Muscle layer of colon (tissue), 2 donors: Measurements from ENCODE around the gene C8A.

Experiments used
- H3K27ac ChIP-seq: one replicate; pipeline ENCODE4 v1.7.0; 2013; ENCODE audit warnings: low read depth, mild to moderate bottlenecking, low read length, moderate library complexity
- H3K27me3 ChIP-seq, 2 donors: one replicate each; pipeline ENCODE4 v1.7.0; 2013; ENCODE audit warnings: low read length in 2 of 2, mild to moderate bottlenecking in 2 of 2; ENCODE audit not compliant: insufficient read depth in 2 of 2, control insufficient read depth in 1 of 2
- H3K36me3 ChIP-seq: one replicate; pipeline ENCODE4 v1.7.0; 2013; ENCODE audit warnings: mild to moderate bottlenecking, low read length; ENCODE audit not compliant: insufficient read depth
- H3K4me1 ChIP-seq: one replicate; pipeline ENCODE4 v1.7.0; 2013; ENCODE audit warnings: mild to moderate bottlenecking, low read length; ENCODE audit not compliant: insufficient read depth
- H3K4me3 ChIP-seq, 2 donors: one replicate each; pipeline ENCODE4 v1.7.0; 2013; ENCODE audit warnings: low read length in 2 of 2, low read depth in 1 of 2, mild to moderate bottlenecking in 1 of 2, moderate library complexity in 1 of 2
- H3K9ac ChIP-seq: one replicate; pipeline ENCODE4 v1.7.0; 2013; ENCODE audit warnings: low read length
- H3K9me3 ChIP-seq: one replicate; pipeline ENCODE4 v1.7.0; 2013; ENCODE audit warnings: mild to moderate bottlenecking, low read length
- donor health status: abdominal sarcoma.
- donor health status: Adenocarcinoma of cecum.

Gene C8A

GRCh38 chr1:56915960-56916359 is 61.4 kb downstream of the C8A start:
- Histone ChIP-seq H3K9me3 (no peaks in the 10 kb centered on the region), H3K4me3 (no peak overlapping the region), H3K4me1 (no peaks in the 10 kb centered on the region), H3K27ac (no peak overlapping the region), H3K36me3 (no peaks in the 10 kb centered on the region), H3K27me3 (no peaks in the 10 kb centered on the region), H3K9ac (no peak overlapping the region)

- H3K27ac ChIP-seq, result no peak overlapping the region
- no peaks in the 10 kb centered on the region for H3K36me3 ChIP-seq
- no peak overlapping the region for H3K9ac ChIP-seq
- no peak overlapping the region for H3K4me3 ChIP-seq
- no peaks in the 10 kb centered on the region for H3K27me3 ChIP-seq
- H3K4me1 ChIP-seq, result no peaks in the 10 kb centered on the region
- H3K9me3 ChIP-seq, result no peaks in the 10 kb centered on the region
Measured at GRCh38 chr1:56916630-56917029, 62.0 kb downstream of the C8A start.

GRCh38 chr1:56917356-56917755 is 62.8 kb downstream of the C8A start:
- Histone ChIP-seq H3K27me3 (no peaks in the 10 kb centered on the region), H3K9me3 (no peaks in the 10 kb centered on the region), H3K4me1 (no peaks in the 10 kb centered on the region), H3K27ac (no peak overlapping the region), H3K4me3 (no peak overlapping the region), H3K36me3 (no peaks in the 10 kb centered on the region), H3K9ac (no peak overlapping the region)

- Histone ChIP-seq H3K27ac (no peak overlapping the region), H3K4me1 (no peaks in the 10 kb centered on the region), H3K4me3 (no peak overlapping the region), H3K9me3 (no peaks in the 10 kb centered on the region), H3K27me3 (no peaks in the 10 kb centered on the region), H3K36me3 (no peaks in the 10 kb centered on the region), H3K9ac (no peak overlapping the region)
Measured at GRCh38 chr1:56920591-56921001, 66.0 kb downstream of the C8A start.

- Histone ChIP-seq H3K9ac (no peak overlapping the region), H3K9me3 (no peaks in the 10 kb centered on the region), H3K4me1 (no peaks in the 10 kb centered on the region), H3K36me3 (no peaks in the 10 kb centered on the region), H3K27me3 (no peaks in the 10 kb centered on the region), H3K4me3 (no peak overlapping the region), H3K27ac (no peak overlapping the region)
Measured at GRCh38 chr1:56921479-56921878, 66.9 kb downstream of the C8A start.

GRCh38 chr1:56922070-56922469 is 67.5 kb downstream of the C8A start:
- Histone ChIP-seq H3K4me1 (no peaks in the 10 kb centered on the region), H3K4me3 (no peak overlapping the region), H3K36me3 (no peaks in the 10 kb centered on the region), H3K9ac (no peak overlapping the region), H3K27me3 (no peaks in the 10 kb centered on the region), H3K9me3 (no peaks in the 10 kb centered on the region), H3K27ac (no peak overlapping the region)

- H3K4me1 ChIP-seq, result no peaks in the 10 kb centered on the region
- no peaks in the 10 kb centered on the region for H3K36me3 ChIP-seq
- H3K27ac ChIP-seq, result no peak overlapping the region
- no peak overlapping the region for H3K4me3 ChIP-seq
- no peaks in the 10 kb centered on the region for H3K9me3 ChIP-seq
- no peak overlapping the region for H3K9ac ChIP-seq
- no peaks in the 10 kb centered on the region for H3K27me3 ChIP-seq
Measured at GRCh38 chr1:56922507-56922906, 67.9 kb downstream of the C8A start.

GRCh38 chr1:56923201-56923600 is 68.6 kb downstream of the C8A start:
- Histone ChIP-seq H3K36me3 (no peaks in the 10 kb centered on the region), H3K9me3 (no peaks in the 10 kb centered on the region), H3K27ac (no peak overlapping the region), H3K4me3 (no peak overlapping the region), H3K9ac (no peak overlapping the region), H3K27me3 (no peaks in the 10 kb centered on the region), H3K4me1 (no peaks in the 10 kb centered on the region)

GRCh38 chr1:56924116-56924515 is 69.5 kb downstream of the C8A start:
- Histone ChIP-seq H3K27ac (no peak overlapping the region), H3K9me3 (no peaks in the 10 kb centered on the region), H3K4me1 (no peaks in the 10 kb centered on the region), H3K4me3 (no peak overlapping the region), H3K36me3 (no peaks in the 10 kb centered on the region), H3K9ac (no peak overlapping the region), H3K27me3 (no peaks in the 10 kb centered on the region)

- Histone ChIP-seq H3K4me1 (no peaks in the 10 kb centered on the region), H3K9me3 (no peaks in the 10 kb centered on the region), H3K4me3 (no peak overlapping the region), H3K27ac (no peak overlapping the region), H3K9ac (no peak overlapping the region), H3K27me3 (no peaks in the 10 kb centered on the region), H3K36me3 (no peaks in the 10 kb centered on the region)
Measured at GRCh38 chr1:56925193-56925592, 70.6 kb downstream of the C8A start.

GRCh38 chr1:56927171-56927570 is 72.6 kb downstream of the C8A start:
- H3K9me3 ChIP-seq, result no peaks in the 10 kb centered on the region
- no peaks in the 10 kb centered on the region for H3K27me3 ChIP-seq
- H3K4me3 ChIP-seq, result no peak overlapping the region
- no peak overlapping the region for H3K27ac ChIP-seq
- H3K9ac ChIP-seq, result no peak overlapping the region
- no peaks in the 10 kb centered on the region for H3K36me3 ChIP-seq
- H3K4me1 ChIP-seq, result no peaks in the 10 kb centered on the region

- H3K27ac ChIP-seq, result no peak overlapping the region
Measured at GRCh38 chr1:56927986-56928385, 73.4 kb downstream of the C8A start.

More at GRCh38 chr1:56927986-56928385, 73.4 kb downstream of the C8A start:
- H3K4me3 ChIP-seq, result no peak overlapping the region
- no peaks in the 10 kb centered on the region for H3K9me3 ChIP-seq
- H3K4me1 ChIP-seq, result no peaks in the 10 kb centered on the region
- H3K36me3 ChIP-seq, result no peaks in the 10 kb centered on the region
- no peaks in the 10 kb centered on the region for H3K27me3 ChIP-seq
- H3K9ac ChIP-seq, result no peak overlapping the region
